GM19023 (cell line): ENCODE measurements around the gene FN1.

ENCODE experiments used
- ATAC-seq: cut with Tn5 transposase; IDR thresholded peaks from one replicate; pipeline ENCODE4 v1.9.1; 2021; ENCODE audit warnings: mild to moderate bottlenecking, moderate library complexity; ENCODE audit not compliant: unreplicated experiment

FN1 gene

DNA sequence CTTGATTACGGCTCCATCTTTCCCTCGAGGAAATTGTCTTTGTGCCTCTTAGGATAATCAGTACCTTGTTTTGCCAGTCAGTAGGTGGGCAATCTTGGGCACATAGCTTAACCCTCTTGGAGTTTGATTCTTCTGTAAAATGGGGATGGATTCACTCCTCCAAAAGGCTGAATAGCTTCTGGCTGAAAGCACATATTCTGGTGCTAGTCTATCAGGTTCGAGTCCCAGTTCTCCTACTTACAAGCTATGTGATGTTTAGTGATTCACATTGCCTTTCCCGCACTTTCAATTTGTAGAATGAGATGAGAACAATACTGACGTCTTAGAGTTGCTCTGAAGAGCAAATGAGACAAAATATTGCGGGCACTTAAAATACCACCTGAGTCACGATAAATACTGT is 80.1 kb downstream of the FN1 start:
- no peak for ATAC-seq

DNA sequence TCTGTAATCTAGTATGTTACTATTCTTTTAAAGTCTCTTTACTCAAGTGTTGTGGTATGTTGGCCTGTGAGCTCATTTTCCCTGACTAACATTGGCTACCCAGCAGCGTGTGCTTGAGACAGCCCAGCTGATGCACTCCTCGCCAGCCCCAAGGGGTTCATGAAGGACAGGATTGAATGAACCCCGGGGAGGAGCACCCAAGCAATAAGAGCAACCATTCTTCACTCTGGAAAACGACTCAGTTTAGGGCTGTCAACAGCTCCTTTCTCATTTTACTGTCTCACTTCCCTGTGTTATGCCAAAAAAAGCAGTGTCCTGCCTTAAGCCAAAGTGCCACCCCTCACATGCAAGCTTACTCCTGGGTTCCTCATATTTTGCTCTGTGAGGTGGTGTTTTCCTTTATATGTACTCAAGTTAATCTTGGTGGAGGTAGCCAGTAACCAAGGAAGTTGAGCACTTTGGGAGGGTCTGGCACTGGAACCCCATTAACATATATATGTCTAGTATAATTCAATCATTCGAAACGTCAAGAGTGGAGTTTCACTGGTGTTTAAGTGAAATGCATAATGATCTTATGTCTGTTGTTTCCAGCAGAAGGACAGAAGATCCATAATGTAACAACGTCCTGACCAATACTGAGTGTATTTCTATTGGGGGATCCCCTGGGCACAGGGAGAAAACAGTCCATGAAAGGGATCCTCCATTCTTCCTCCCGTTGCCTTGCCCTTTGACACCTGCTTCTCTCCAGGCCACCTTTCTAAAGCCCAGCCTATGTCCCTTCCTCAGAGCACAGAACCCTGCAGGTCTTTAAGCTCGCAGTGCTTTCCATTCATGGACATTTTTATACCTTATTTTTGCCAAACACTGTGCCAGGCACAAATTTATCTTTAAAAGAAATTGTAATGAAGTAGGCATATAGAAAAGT is 80.8 kb downstream of the FN1 start:
- no peak for ATAC-seq

DNA sequence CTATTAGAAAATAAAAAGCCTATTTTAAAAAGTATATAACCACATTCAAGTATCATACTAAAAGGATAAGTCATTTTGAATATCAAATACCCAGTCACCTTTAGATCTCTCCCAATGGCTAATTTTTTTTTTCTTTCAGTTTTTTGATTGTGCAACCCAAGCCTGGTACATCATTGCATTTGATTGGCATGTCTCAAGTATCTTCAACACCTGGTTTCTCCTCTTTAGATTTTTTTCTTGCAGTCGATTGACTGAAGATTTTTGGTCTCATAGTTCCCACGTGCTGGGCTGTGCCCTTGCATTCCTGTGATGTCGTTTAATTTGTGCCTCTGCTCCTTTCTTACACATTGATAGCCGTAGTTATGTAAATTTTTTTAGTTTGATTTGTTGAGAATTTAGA is 83.3 kb downstream of the FN1 start:
- no peak for ATAC-seq

DNA sequence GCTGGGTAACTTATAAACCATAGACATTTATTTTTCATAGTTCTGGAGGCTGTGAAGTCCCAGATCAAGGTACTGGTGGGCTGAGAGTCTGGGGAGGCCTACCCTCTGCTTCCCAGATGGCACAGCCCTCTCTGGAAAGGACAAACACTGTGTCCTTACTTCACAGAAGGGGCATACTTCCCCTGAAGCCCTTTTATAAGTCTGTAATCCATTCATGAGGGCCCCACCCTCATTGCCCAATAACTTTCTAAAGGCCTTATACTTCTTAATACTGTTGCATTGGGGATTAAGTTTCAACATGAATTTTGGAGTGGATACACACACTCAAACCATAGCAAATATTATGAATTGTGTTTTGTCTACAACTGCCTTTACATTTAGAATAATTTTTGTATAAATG is 88.0 kb downstream of the FN1 start:
- no peak for ATAC-seq

DNA sequence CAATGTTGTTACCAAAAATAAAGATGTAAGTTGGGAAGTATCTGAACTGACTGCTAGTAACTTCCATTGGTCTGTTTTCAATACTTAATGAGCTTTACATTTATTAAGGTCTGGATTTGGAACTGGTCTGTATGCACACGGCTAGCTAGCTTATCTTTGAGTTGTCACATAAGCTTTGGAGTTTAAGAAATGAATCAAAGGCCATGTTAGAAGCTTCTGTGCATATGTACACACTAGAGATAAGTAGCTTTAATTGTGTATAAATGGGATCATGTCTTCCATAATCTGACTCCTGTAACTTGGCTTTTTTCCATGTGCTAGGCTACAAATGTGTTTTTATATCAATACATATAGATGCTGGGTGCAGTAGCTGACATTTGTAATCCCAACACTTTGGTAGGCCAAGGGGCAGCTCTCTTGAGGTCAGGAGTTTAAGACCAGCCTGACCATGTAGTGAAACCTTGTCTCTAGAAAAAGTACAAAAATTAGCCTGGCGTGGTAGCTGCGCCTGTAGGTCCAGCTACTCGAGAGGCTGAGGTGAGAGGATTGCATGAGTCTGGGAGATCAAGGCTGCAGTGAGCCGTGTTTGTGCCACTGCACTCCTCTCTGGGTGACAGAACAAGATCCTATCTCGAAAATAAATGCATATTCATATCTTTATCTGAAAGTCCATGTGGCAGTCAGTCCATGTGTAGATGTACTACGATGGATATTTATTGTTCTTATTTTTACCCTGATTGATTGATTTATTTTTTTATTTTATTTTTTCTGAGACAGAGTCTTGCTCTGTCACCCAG is 96.8 kb downstream of the FN1 start:
- ATAC-seq: no peak

DNA sequence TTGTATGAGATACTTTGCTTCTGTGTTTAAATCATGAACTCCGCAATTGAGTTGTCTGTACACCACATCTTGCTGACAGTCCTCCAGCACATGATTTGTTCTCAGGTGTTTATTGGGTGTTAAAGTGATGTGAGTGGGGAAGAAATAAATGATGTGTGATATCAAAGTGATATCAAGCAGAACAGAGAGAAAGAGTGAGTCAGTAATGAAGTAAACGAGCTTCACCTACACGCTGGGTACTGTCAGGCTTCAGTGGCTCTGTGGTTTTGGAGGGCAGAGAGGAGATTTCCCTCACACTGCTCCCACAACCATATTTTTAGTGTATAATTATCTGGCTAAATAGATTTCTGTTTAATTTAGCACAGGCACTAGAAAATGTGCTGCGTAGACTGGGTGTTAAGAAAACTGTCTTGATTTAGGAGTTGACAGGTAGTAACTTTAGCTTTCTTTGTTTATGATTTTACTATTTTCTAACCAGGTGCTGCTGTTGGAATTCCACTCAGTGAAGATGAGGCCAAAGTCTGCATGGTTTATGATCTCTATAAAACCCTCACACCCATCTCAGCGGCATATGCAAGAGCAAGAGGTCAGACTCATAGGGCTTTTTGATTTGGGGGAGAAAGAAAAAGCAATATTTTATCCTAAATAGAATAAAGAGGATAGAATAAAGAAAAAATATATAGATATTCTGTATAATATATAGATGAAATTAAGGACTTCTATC is 102.8 kb downstream of the FN1 start:
- ATAC-seq: no peak

DNA sequence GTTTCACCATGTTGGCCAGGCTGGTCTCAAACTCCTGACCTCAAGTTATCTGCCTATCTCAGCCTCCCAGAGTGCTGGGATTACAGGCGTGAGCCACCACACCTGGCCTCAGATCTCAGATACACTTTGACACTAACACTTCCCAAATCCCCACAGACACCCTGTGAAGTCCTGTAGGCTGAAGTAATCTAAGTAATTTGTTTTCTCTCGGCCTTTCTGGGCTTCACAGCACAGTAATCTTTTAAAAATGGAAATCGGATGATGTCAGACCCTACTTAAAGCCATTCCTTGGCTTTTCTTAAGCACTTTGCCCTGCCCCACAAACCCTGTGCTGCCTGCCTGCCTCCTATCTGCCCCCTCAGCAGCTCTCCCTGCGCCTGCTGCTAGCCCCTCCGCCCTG is 107.8 kb downstream of the FN1 start:
- no peak for ATAC-seq

DNA sequence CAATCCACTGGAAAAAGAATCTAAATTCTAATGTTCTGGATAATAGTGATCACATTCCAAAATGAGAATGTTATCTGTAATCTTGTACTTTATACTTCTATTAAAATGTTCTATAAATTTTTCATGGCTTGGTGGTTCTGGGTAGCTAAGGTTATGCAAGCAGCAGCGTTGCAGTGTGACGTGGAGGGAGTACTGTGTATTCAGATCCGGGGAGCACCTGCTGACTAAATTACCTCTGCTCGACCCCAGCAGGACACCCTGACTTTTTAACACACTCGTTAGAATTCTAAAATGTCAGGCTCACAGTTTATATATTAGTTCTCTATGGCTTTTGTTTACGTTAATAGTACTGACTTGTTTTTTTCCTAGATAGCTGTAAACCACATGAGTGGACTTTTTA is 111.1 kb downstream of the FN1 start:
- ATAC-seq: no peak

DNA sequence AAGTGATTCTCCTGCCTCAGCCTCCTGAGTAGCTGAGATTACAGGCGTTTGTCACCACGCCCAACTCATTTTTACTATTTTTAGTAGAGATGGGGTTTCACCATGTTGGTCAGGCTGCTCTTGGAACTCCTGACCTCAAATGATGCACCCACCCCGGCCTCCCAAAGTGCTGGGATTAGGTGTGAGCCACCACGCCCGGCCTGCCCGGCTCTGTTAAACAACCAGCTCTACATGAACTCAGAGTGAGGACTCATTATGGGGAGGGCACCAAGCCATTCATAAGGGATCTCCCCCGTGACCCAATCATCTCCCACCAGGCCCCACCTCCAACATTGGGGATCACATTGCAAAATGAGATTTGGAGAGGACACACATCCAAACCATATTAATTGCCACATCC is 115.2 kb downstream of the FN1 start:
- ATAC-seq: no peak

DNA sequence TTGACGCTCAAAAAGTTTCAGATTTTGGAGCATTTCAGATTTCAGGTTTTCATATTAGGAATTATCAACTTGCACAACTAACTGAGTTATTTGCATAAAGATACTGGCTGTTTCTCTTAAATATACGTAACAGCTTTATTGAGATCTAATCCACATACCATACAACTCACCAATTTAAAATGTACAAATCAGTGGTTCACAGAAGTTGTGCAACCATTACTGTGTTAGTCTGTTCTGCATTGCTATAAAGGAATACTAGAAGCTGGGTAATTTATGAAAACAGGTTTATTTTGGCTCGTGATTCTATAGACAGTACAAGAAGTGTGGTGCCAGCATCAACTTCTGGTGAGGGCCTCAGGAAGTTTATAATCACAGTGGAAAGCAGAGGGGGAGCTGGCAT is 115.8 kb downstream of the FN1 start:
- no peak for ATAC-seq

DNA sequence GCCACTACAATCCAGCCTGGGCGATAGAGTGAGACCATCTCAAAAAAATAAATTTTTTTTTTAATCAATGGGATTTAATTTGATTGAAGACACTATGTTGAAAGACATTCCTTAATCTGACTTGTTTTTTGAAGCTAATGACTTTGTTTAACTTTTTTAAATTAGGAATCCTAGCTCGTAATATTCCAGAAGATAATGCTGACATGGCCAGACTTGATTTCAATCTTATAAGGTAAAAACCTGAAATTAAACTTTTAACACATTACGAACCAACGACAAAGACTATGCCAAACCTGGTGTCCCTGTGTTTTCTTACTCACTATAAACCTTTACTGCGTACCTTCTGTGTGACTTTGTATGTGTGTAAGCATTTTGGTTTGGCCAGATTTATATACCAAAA is 116.4 kb downstream of the FN1 start:
- no peak for ATAC-seq

DNA sequence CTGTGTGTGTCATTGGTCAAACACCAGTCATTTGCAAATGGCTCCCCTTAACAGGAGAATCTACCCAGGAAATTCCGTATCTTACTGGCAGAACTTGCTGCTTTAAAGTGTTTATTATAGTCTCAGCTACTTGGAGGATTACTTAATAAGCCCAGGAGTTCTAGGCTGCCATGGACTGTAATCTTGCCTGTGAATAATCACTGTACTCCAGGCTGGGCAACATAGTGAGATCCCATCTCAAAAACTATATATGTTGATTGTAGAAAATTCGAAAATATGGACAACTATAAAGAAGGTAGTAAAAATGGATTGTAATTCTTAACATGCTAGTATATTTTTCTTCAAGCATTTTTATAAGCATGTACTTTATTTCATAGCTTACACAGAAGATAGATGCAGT is 119.5 kb downstream of the FN1 start:
- ATAC-seq: no peak

DNA sequence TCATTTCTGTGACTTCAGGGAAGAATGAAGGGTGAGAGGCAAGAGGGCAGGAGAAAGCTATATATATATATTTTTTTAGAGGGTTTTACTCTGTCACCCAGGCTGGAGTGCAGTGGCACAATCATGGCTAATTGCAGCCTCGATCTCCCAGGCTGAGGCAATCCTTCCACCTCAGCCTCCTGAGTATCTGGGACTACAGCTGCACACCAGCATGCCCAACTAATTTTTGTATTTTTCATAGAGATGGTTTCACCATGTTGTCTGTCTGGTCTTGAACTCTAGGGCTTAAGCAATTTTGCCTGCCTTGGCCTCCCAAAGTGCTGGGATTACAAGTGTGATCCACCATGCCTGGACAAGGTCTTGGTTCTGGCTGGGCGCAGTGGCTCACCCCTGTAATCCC is 120.6 kb downstream of the FN1 start:
- no peak for ATAC-seq

DNA sequence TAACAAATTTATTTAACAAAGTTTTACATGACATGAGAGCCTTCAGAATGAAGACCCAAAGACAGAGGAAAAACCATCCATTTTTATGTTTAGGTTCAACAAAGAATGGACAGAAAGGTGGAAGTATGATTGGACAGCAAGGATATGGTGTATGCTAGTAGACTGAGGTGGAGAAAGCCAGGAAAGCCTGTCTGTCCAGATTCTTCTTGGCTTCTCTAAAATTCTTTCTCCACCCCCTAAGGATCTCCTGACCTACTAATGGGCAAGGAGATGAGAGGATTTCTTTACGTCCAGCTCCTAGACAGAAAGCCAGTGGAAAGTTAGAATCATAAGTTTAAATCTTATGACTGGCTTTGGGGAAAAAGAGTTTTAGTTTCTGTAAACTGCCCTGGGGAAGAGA is 121.0 kb downstream of the FN1 start:
- ATAC-seq: no peak

DNA sequence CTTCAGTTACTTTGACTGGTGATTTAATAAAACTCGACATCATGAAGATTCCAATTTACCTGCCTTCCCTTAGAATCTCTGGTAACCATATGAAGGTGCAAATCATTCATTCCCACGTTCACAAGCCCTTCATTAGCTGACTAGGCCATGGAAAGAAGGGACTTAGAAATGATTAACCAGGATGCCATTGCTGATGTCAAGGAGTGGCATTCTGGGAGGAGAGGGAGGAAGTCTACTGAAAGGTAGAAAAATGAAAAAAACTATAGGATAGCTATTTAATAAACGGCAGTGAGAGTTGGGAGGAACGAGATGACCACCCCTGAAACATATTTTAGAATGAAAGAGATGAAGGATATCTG is 122.6 kb downstream of the FN1 start:
- no peak for ATAC-seq

DNA sequence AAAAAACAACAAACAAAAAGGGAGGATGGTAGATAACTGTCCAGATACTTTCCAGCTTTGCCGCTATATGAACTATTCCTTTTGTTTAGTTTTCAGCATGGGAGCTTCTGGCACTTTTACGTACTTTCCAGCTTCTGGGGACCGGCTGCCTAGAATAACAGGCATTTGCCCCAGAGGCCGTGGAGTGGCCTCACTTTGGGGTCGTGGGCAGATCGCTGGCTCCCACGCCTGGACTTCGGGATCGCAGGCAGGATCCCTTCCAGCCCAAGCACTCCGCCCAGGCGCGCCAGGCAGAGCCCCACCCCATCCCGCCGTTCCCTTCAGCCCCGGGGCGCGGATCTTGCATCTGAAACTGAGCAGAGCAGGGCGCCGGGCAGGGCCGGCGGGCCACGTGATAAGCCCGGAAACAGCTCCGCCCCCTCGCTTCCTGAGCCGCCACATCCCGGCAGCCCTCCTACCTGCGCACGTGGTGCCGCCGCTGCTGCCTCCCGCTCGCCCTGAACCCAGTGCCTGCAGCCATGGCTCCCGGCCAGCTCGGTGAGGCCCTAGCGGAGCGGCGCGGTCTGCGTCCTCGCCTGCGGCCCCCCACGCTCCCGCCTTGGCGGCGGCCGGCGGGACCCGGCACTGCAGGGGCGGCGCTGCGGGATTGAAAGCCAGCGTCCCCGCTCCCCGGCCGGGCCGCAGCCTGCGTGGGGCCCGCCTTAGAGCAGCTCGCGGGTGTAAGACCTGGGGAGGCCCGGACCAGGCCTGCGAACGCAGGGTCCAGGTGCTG is 124.1 kb downstream of the FN1 start, which contains the start of gene ATIC:
TSS of gene ATIC (plus strand) at position 435 of the 772 bp plus-strand sequence. CDS start at position 519, 84 bp downstream.
- peak; percentile 99 for ATAC-seq

DNA sequence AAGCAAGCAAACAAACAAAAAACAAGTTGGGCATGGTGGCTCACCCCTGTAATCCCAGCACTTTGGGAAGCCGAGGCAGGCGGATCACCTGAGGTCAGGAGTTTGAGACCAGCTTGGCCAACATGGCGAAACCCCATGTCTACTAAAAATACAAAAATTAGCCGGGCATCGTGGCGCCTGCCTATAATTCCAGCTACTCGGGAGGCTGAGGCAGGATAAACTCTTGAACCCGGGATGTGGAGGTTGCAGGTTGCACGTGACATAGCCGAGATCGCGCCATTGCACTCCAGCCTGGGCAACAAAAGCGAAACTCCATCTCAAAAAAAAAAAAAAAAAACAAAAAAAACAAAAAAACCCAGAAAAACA is 124.6 kb downstream of the FN1 start:
- peak; percentile 21 for ATAC-seq
